ENCODE results near the gene PLPP1.

GRCh38 chr5:55450050-55450765, 84.6 kb downstream of the PLPP1 start:
- TF ChIP-seq POLR2AphosphoS5 (IDR thresholded peaks at IDR 0.05; ENCODE audit: borderline replicate concordance, low read depth, low read length), result no peak
- no peak for TF ChIP-seq EZH2 (IDR thresholded peaks at IDR 0.05)
- TF ChIP-seq FOXP2 (optimal IDR thresholded peaks at IDR 0.05; ENCODE audit: control extremely low read depth, extremely low read length, insufficient read depth), result no peak

Measured in SK-N-MC (cell line).